Midbrain (tissue), 1 donor: ENCODE measurements around the gene MRNIP.

ENCODE experiments used
- DNase-seq: peaks from one replicate; lab custom pipeline; 2025; lab: John Stamatoyannopoulos, UW

The MRNIP gene

DNA sequence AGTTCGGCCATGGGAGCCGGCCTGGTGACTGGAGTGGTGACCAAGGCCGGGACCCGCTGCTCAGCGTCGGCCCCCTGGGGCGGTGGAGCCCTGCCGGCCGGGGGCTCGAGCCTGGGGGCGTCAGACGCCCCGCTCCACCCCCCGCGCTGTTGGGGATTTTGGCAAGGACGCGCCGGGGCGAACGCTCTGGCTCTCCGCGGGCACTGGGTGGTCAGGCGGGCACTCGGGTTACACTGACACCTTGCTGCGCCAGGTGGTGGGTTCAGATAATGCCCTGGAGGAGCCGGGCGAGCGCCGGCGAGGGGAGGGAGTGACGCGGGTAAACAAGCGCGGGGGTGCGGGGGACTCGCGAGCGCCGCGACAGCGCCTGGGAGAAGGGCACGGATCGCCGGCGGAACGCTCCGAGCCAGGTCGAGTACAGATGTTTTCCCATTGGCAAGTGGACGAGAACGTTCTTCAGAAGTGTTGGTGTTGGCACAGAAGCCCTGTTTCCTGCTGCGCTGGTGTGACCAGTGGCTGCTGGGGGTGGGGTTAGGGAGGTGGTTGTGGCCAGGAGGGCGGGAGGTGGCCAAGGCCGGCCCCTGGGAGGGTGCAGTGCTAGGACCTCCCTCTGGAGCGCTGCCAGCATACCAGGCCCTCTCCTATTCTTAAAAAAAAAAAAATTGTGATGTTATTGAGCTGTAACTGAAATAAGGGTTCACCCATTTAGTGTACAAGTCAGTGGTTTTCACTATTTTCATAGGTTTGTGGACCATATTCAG is 37.1 kb downstream of the MRNIP start:
- DNase-seq, result peak; percentile 90

- peak; percentile 94 for DNase-seq
Measured at GRCh38 chr5:179820483-179821297, 37.9 kb downstream of the MRNIP start, which contains the start of gene SQSTM1. Gene SQSTM1 (plus strand): TSS chr5:179820905. CDS start chr5:179820937, 32 bp downstream.

GRCh38 chr5:179820127-179820482 is 38.5 kb downstream of the MRNIP start:
- no peak for DNase-seq

DNA sequence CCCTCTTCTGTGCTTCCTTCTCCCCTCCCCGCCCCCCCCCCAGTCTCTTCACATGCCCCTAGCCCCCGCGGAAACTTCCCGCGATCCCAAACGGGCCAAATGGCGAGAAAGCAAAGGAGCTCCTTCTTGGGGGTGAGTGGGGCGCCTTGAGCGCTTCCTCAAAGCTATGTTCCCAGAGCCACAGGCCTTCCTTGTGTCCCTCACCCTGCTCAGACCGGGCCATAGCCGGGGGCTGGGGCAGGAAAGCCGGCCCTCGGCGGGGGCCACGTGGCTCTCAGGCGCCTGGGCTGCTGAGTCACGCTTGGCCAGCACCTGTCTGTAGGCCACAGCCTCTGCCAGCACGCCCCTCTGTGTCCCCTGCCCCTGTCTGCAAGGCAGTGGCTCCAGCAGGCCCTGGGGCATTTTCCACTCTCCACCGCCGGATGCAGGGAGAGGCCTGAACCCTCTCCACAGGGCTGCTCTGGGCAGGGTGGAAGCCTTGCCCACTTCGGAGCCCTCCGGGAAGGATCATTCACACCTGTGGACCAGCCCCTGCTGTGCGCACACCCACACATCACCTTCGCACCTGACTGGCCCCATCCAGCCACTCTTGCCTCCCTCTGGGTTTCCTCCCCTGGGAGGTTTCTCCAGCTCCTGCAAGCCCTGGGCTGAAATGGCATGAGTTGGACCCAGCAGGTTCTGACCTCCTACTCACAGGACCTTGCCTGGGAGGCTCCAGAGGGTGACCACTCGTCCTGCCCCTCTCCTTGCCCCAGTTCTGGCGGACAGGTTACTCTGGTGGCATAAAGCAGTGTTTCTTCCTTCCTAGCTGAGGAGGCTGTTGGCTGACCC is 39.1 kb downstream of the MRNIP start:
- DNase-seq, result peak; percentile 78

GRCh38 chr5:179818746-179819295 is 39.8 kb downstream of the MRNIP start:
- DNase-seq, result peak; percentile 94

DNA sequence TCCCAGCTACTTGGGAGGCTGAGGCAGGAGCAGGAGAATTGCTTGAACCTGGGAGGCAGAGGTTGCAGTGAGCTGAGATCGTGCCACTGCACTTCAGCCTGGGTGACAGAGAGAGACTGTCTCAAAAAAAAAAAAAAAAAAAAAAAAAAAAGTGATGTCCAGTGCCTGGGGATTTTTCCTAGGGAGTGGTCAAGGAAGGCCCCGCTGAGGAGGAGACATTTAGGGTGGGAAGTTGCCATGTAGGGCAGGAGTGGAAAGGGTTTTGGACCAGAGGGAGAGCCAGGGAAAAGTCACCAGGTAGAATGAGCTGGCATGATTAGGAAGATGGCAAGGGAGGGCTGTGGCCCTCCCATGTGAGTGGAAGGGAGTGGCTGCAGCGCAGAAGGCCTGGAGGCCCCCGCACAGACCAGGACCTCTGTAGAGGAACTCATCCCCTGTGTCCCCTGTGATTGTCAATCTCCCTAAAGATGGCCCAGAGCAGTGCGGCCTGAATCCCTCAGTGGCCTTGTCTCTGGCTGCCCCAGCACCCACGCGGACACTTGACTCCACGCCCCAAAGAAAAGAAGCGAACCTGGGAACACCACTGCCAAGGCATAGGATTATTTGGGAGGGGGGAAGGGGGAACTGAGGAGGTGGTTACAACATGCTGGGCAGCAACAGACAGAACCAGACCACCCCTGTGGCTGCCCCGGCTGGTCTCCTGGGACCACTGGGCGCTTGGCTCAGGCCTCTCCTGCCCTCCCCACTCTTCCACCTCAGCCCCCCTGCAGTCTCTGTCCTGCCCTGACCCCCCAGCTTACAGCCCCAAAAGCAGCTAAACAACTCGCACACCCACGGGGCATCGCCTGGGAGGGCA is 40.5 kb downstream of the MRNIP start:
- DNase-seq, result no peak

DNA sequence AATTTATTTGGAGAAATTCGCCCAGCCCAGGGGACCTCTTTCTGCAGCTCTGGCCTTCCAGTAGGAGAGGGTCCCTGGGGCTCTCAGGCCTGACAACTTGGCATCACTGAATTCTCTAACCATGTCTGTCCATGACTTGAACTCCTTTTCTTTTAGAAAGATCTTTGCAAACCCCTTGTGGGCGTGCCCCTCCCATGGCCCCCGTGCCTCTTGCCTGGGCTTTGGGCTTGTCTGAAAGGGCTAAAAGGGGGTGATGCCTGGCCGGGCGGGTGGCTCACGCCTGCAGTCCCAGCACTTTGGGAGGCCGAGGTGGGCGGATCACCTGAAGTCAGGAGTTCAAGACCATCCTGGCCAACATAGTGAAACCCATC is 41.2 kb downstream of the MRNIP start:
- no peak for DNase-seq

DNA sequence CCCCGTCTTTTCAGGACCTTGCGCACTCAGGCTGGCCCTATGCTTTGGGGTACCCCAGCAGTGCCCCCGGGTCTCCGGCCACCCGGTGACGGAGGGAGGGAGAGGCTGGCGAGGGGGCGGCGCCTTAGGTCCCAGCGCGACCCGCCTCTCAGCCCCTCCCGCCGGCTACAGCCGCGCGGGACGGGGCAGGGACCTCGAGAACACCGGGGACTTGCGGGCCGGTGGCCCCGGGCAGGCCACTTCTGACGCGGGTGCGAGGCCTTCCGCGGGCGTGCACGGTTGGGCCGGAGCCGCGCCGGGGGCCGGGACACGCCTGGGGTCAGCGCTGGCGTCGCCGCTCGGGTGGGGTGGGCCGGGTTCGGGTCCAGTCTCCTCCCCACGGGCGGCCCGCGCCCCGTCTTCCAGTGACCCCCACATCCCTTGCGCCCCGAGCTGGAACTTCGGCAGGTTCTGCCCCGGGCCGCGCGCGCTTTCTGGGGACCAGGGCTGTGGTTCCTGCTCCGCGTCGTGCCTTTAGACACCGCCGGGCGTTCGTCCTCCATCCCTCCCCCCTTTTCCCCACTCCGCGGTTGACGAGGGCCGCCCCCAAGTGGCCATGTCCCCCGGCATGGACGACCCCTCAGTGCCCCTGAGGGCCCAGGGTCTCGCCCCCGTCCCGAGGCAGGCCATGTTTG is 41.7 kb downstream of the MRNIP start:
- no peak for DNase-seq

- DNase-seq, result no peak
Measured at GRCh38 chr5:179816401-179816795, 42.2 kb downstream of the MRNIP start.

DNA sequence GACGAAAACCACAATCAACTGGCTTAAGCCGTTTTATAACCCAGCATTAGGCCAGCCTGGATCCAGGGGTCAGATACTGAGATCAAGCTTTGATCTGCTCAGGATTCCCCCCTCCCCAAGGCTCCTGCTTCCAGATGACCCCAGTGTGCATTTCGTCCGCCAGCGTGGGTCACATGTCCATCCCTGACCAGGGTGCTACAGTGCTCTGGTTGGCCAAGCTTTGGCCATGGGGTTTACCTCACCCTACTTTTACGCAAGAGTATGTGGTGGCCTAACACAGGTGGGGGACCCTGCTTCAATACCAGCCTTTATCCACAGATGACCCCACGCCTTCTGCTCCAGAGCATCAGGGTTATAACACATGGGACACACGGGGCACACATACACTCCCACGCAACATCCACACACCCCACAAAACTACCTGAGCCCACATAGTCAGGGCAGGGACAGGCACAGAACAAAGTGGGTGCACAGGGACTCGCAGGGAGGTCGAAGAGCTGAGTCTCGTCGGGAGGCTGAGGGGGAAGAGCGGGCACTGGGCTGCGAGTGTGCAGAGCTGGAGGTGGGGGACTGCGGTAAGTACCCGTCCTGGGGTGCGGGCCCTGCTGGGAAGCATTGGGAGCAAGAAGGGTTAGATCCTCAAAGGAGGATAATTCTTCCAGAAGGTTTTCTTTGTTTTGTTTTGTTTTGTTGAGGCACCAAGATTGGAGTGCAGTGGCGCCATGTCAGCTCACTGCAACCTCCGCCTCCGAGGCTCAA is 42.9 kb downstream of the MRNIP start:
- DNase-seq, result no peak

DNA sequence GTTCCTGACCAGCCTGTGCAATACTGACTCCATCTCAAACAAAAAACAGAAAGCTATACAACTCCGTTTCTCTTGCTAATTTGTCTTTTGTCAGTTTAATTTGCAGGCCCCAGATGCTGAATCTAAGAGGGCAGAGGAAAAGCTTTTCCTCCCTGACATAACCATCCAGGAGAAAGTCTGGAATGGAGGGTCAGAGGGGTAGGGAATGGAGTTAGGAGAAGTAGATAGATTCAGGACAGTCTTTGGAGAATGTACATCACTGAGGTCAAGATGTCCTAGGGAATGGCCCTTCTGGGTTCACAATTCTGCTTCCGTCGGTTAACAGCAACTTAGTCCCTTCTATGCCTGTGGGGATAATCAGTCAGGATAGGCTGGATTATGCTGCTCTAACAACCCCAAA is 44.5 kb downstream of the MRNIP start:
- DNase-seq, result no peak

- DNase-seq, result no peak
Measured at GRCh38 chr5:179812997-179813607, 45.5 kb downstream of the MRNIP start.

- no peak for DNase-seq
Measured at GRCh38 chr5:179812135-179812825, 46.3 kb downstream of the MRNIP start.

- DNase-seq, result peak; percentile 67
Measured at GRCh38 chr5:179806250-179807048, 52.2 kb downstream of the MRNIP start, which contains the start of gene MGAT4B. Gene MGAT4B (minus strand): TSS chr5:179806866. CDS start chr5:179806583, 283 bp downstream.

DNA sequence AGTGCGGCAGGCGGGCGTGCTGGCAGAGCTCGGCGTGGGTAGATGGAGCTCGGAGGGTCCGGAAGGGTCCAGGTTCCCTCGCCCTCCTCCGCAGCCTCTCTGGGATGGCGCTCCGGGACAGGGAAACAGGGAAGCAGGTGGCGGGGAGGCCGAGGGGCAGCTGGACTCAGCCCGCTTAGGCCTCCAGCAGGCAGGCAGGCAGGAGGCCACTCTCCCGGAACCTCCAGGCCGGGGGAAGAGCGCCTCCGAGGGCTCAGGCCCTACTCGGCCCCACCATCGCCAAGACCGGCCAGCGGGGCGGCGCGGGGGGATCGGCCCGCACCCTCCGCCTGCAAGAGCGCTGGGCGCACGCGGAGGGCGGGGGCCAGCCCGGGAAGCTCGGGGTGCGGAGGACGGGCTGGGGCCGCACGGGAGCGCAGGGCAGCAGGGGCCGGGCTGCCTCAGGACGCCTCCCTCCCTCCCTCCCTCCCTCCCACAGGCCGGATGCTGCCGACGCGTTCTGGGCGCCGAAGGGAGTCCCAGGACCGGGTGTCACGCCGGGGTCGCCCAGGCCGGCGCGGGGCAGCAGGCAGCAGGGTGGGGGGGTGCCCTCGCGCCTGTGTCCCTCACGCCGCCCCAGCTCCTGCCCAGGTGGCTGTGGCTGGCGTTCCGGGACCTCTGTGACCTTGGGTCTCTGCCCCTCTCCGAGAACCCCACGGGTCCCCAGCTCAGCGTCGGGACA is 52.9 kb downstream of the MRNIP start:
- peak; percentile 57 for DNase-seq

GRCh38 chr5:179805070-179805528 is 53.5 kb downstream of the MRNIP start:
- DNase-seq, result no peak

- DNase-seq, result no peak
Measured at GRCh38 chr5:179804555-179804947, 54.1 kb downstream of the MRNIP start.
